H1 (cell line): Measurements from ENCODE around the gene ROM1. TPM values are rescaled to one million over a fixed set of nuclear protein-coding genes. Genes with fewer than 3 reads are reported as not detected.

ENCODE experiments used
- CTCF ChIA-PET: fragments of 300-600 bp; sonication (Branson Sonifier 250); formaldehyde crosslinking; loops from one replicate; lab custom pipeline; 2021; ENCODE audit not compliant: partially characterized antibody; lab: Charles Lee
- POLR2A ChIA-PET: fragments of 300-600 bp; sonication (Branson Sonifier 250); formaldehyde crosslinking; loops from one replicate; lab custom pipeline; 2021; ENCODE audit warnings: inconsistent platforms; ENCODE audit not compliant: partially characterized antibody; lab: Charles Lee
- DNase-seq, 2 experiments: peaks; one replicate each; pipeline versions ENCODE4 v3.0.0 to v3.0.0-alpha.2; 2010 to 2022; ENCODE audit warnings: low spot score in 2 of 2, low read depth in 1 of 2, mixed read lengths in 1 of 2
- FAIRE-seq: peaks from 2 replicates; lab custom pipeline; 2011; peaks lifted over from hg19 to GRCh38; lab: Jason Lieb, UNC
- H2AFZ ChIP-seq: 2 replicates; pipeline ENCODE4 v1.8.1; 2012; ENCODE audit warnings: low read length, inconsistent platforms
- H2AK5ac ChIP-seq: 2 replicates; pipeline ENCODE4 v1.6.1; 2013; ENCODE audit warnings: low read depth, low read length
- H2BK120ac ChIP-seq: replicated peaks from 2 replicates; pipeline ENCODE3; 2013; ENCODE audit warnings: low read depth, low read length, inconsistent platforms
- H2BK12ac ChIP-seq: 2 replicates; pipeline ENCODE4 v1.6.1; 2013; ENCODE audit warnings: low read depth, low read length
- H2BK15ac ChIP-seq: 2 replicates; pipeline ENCODE4 v1.6.1; 2013; ENCODE audit warnings: low read length
- H2BK20ac ChIP-seq: 2 replicates; pipeline ENCODE4 v1.6.1; 2013; ENCODE audit warnings: low read length
- H2BK5ac ChIP-seq: 2 replicates; pipeline ENCODE4 v1.6.1; 2013; ENCODE audit warnings: low read depth, low read length
- H3K14ac ChIP-seq: 2 replicates; pipeline ENCODE4 v1.6.1; 2013; ENCODE audit warnings: inconsistent platforms; ENCODE audit not compliant: insufficient read length
- H3K18ac ChIP-seq: 2 replicates; pipeline ENCODE4 v1.6.1; 2013; ENCODE audit warnings: low read length; ENCODE audit errors: extremely low read depth
- H3K23ac ChIP-seq: 2 replicates; pipeline ENCODE4 v1.6.1; 2013; ENCODE audit warnings: inconsistent platforms; ENCODE audit not compliant: insufficient read length
- H3K23me2 ChIP-seq: 2 replicates; pipeline ENCODE4 v1.6.1; 2013; ENCODE audit warnings: low read depth, low read length
- H3K27ac ChIP-seq: 2 replicates; pipeline ENCODE4 v1.6.1; 2011; ENCODE audit warnings: low read depth, low read length, inconsistent platforms
- H3K27me3 ChIP-seq, 4 experiments: replicated peaks in 1 of 4; 1 replicate in 1 of 4; 2 replicates in 3 of 4; pipeline versions ENCODE4 v1.6.1 to v1.8.1; 2011 to 2013; ENCODE audit warnings: low read length in 3 of 4, mild to moderate bottlenecking in 3 of 4, inconsistent platforms in 2 of 4, mixed read lengths in 2 of 4, moderate library complexity in 1 of 4; ENCODE audit not compliant: control insufficient read depth in 3 of 4, insufficient read depth in 3 of 4; ENCODE audit errors: extremely low read depth in 1 of 4
- H3K36me3 ChIP-seq, 4 experiments: 2 replicates each; pipeline versions ENCODE4 v1.6.1 to v1.8.1; 2011 to 2013; ENCODE audit warnings: mild to moderate bottlenecking in 4 of 4, low read length in 3 of 4, moderate library complexity in 2 of 4, control low read depth in 1 of 4, inconsistent platforms in 1 of 4; ENCODE audit not compliant: insufficient read depth in 4 of 4, control insufficient read depth in 2 of 4
- H3K4ac ChIP-seq: replicated peaks from 2 replicates; pipeline ENCODE3; 2013; ENCODE audit warnings: low read length, low read depth, mixed read lengths, inconsistent platforms; ENCODE audit not compliant: insufficient read length
- H3K4me1 ChIP-seq, 4 experiments: replicated peaks in 1 of 4; 1 replicate in 1 of 4; 2 replicates in 3 of 4; pipeline versions ENCODE4 v1.6.1 to v1.8.1; 2011 to 2013; ENCODE audit warnings: low read length in 3 of 4, inconsistent platforms in 2 of 4, mixed read lengths in 1 of 4; ENCODE audit not compliant: insufficient read depth in 4 of 4, control insufficient read depth in 3 of 4
- H3K4me2 ChIP-seq, 2 experiments: 2 replicates each; pipeline versions ENCODE4 v1.6.1 to v1.8.1; 2011 to 2013; ENCODE audit warnings: low read depth in 2 of 2, low read length in 2 of 2, control low read depth in 1 of 2, inconsistent platforms in 1 of 2, mild to moderate bottlenecking in 1 of 2; ENCODE audit not compliant: insufficient read depth in 1 of 2
- H3K4me3 ChIP-seq, 4 experiments: fragments of 200-600, 300-600 bp in 1 of 4; sonication (generic), shearing (Covaris generic), sonication (Bioruptor Twin) in 1 of 4; 2 replicates each; pipeline versions ENCODE4 v1.5.1 to v1.8.1; 2011 to 2016; ENCODE audit warnings: low read length in 4 of 4, low read depth in 3 of 4, control low read depth in 2 of 4, inconsistent platforms in 2 of 4, mild to moderate bottlenecking in 2 of 4, mixed read lengths in 1 of 4, moderate library complexity in 1 of 4; ENCODE audit not compliant: insufficient read depth in 2 of 4; ENCODE audit errors: extremely low read depth in 1 of 4
- H3K56ac ChIP-seq: replicated peaks from 2 replicates; pipeline ENCODE3; 2013; ENCODE audit warnings: low read depth, mild to moderate bottlenecking, mixed read lengths, low read length, inconsistent platforms; ENCODE audit not compliant: insufficient read length
- H3K79me1 ChIP-seq: 2 replicates; pipeline ENCODE4 v1.6.1; 2013; ENCODE audit warnings: low read depth, low read length, control low read depth
- H3K79me2 ChIP-seq, 2 experiments: 2 replicates each; pipeline versions ENCODE4 v1.6.1 to v1.8.1; 2012 to 2013; ENCODE audit warnings: low read length in 2 of 2, mild to moderate bottlenecking in 2 of 2, inconsistent platforms in 1 of 2; ENCODE audit not compliant: insufficient read depth in 2 of 2, control insufficient read depth in 1 of 2
- H3K9ac ChIP-seq, 4 experiments: replicated peaks in 1 of 4; 1 replicate in 1 of 4; 2 replicates in 3 of 4; pipeline versions ENCODE4 v1.6.1 to v1.8.1; 2011 to 2013; ENCODE audit warnings: low read depth in 3 of 4, low read length in 3 of 4, control low read depth in 2 of 4, mild to moderate bottlenecking in 2 of 4, moderate library complexity in 2 of 4, inconsistent platforms in 1 of 4; ENCODE audit errors: extremely low read depth in 1 of 4
- H3K9me3 ChIP-seq, 2 experiments: 2 replicates each; pipeline versions ENCODE4 v1.6.1 to v1.8.1; 2012 to 2013; ENCODE audit warnings: mild to moderate bottlenecking in 2 of 2, moderate library complexity in 2 of 2, control low read depth in 1 of 2, inconsistent platforms in 1 of 2, low read depth in 1 of 2, low read length in 1 of 2, mixed read lengths in 1 of 2; ENCODE audit not compliant: insufficient read depth in 2 of 2
- H4K20me1 ChIP-seq, 2 experiments: replicated peaks in 1 of 2; 2 replicates each; pipeline versions ENCODE3 to v1.8.1; 2011 to 2013; ENCODE audit warnings: inconsistent platforms in 2 of 2, low read length in 2 of 2, mild to moderate bottlenecking in 1 of 2; ENCODE audit not compliant: insufficient read depth in 2 of 2, control insufficient read depth in 1 of 2
- H4K5ac ChIP-seq: 2 replicates; pipeline ENCODE4 v1.6.1; 2013; ENCODE audit warnings: low read length, low read depth, mixed read lengths, inconsistent platforms; ENCODE audit not compliant: insufficient read length
- H4K8ac ChIP-seq: 2 replicates; pipeline ENCODE4 v1.8.0; 2013; ENCODE audit warnings: mild to moderate bottlenecking, moderate library complexity, low read length, inconsistent platforms; ENCODE audit not compliant: insufficient read depth; ENCODE audit errors: extremely low read depth
- H4K91ac ChIP-seq: replicated peaks from 2 replicates; pipeline ENCODE3; 2013; ENCODE audit warnings: low read length, mixed read lengths, inconsistent platforms; ENCODE audit not compliant: insufficient read length
- ASH2L ChIP-seq: fragments of 200-600, 300-600 bp; sonication (generic); IDR thresholded peaks from one replicate; pipeline ENCODE4 v1.7.1; 2017; ENCODE audit warnings: low read length
- BRCA1 ChIP-seq: IDR thresholded peaks from 2 replicates; pipeline ENCODE4 v1.6.1; 2012; ENCODE audit warnings: low read depth, low read length, improper control_type of control experiment
- CTCF ChIP-seq, 3 experiments: IDR thresholded peaks; 1 replicate in 2 of 3; 2 replicates in 1 of 3; pipeline versions ENCODE4 v1.5.1 to v1.6.1; 2011; ENCODE audit warnings: low read length in 3 of 3, mild to moderate bottlenecking in 3 of 3, inconsistent platforms in 2 of 3, low read depth in 1 of 3, moderate library complexity in 1 of 3; ENCODE audit not compliant: insufficient read depth in 1 of 3; ENCODE audit errors: control extremely low read depth in 1 of 3
- EZH2 ChIP-seq: fragments of 200-600 bp; sonication (generic); IDR thresholded peaks from 2 replicates; pipeline ENCODE4 v1.7.1; 2012; ENCODE audit warnings: low read depth, mild to moderate bottlenecking, moderate library complexity, low read length, inconsistent platforms; ENCODE audit not compliant: severe bottlenecking
- RBBP5 ChIP-seq: IDR thresholded peaks from 2 replicates; pipeline ENCODE4 v1.7.1; 2012; ENCODE audit warnings: low read depth, mild to moderate bottlenecking, inconsistent platforms, low read length, moderate library complexity, borderline replicate concordance
- SUZ12 ChIP-seq: fragments of 200-600 bp; sonication (generic); IDR thresholded peaks from 2 replicates; pipeline ENCODE4 v1.6.1; 2012; ENCODE audit warnings: mild to moderate bottlenecking, inconsistent platforms, low read length, moderate library complexity, mixed read lengths
- YY1 ChIP-seq: IDR thresholded peaks from 2 replicates; pipeline ENCODE4 v1.6.1; 2011; ENCODE audit warnings: low read depth, mild to moderate bottlenecking, low read length
- WGBS, 2 experiments: shearing (Covaris generic) in 1 of 2; methylation state at CpG; one replicate each; pipeline versions ENCODE4 v1.1.6 to v1.1.7; 2013 to 2015; ENCODE audit warnings: low lambda C conversion rate in 2 of 2, mixed read lengths in 2 of 2, inconsistent platforms in 1 of 2, low coverage in 1 of 2, missing lambda C conversion rate in 1 of 2; ENCODE audit not compliant: insufficient replicate concordance in 2 of 2, insufficient coverage in 1 of 2, insufficient read length in 1 of 2; ENCODE audit errors: extremely low coverage in 1 of 2, missing lambda C conversion rate in 1 of 2; 5-methylcytosine and 5-hydroxymethylcytosine counted together
- polyA plus RNA-seq, 7 experiments: library from polyadenylated mRNA; depleted of rRNA in 3 of 7; stranded (reverse) in 5 of 7; unstranded in 2 of 7; fragments of >200 nt in 5 of 7; fragments of 200-250 nt in 2 of 7; gene quantifications; 1 replicate in 5 of 7; 2 replicates in 1 of 7; 4 replicates in 1 of 7; pipeline versions ENCODE4 v1.2.1 to v1.2.3, GENCODE V29; 2011 to 2013; ENCODE audit warnings: missing spikeins in 2 of 7, mixed read lengths in 2 of 7
- total RNA-seq: library from RNA; stranded (reverse); fragmentation: NEBNext Ultra II Directional; extraction: Animal tissue kit (Norgen Biotek cat#: 25700); gene quantifications from 2 replicates; pipeline ENCODE4 v1.2.1, GENCODE V29; 2021

Gene ROM1
- total and polyA plus RNA-seq, 2 of the 8 experiments (the other 6 are each of a cell fraction or from before 2014, with no cell fraction given), result 0.86 to 2.2 TPM

GRCh38 chr11:62656796-62657429 is 43.9 kb downstream of the ROM1 start:
- POLR2A ChIA-PET, result interaction anchor here (0.9 to 50.4 kb wide), 10 partner anchors 10 to 217 kb away, joined by 3 to 2041 read pairs (median 3); partner anchors contain the start of genes BSCL2, C11orf98, CSKMT and GANAB

More at GRCh38 chr11:62656796-62657429, 43.9 kb downstream of the ROM1 start:
- H3K4me1 ChIP-seq, result no peaks in the 10 kb centered on the region
- no peak overlapping the region for H4K91ac ChIP-seq
- WGBS, 2 experiments, result 90% methylated on average over 5 of the region's 5 CpGs; no CpG with 5 or more reads in 1 of the 2 experiments
- peaks cover 3 to 11% of the 10 kb centered on the region in 2 experiments for H3K79me2 ChIP-seq
- H4K20me1 ChIP-seq, result peaks cover 0 to 4% of the 10 kb centered on the region in 2 experiments
- no peak overlapping the region for H4K8ac ChIP-seq
- no peak overlapping the region for H3K4me2 ChIP-seq
- CTCF ChIA-PET, result interaction anchor here (1.1 to 2.0 kb wide), 2 partner anchors 24 to 232 kb away, joined by 4 read pairs; no protein-coding TSS in a partner anchor
- TF ChIP-seq BRCA1 (no peak), RBBP5 (no peak), YY1 (no peak), SUZ12 (no peak), CTCF (IDR thresholded peaks at IDR 0.05; ENCODE audit: control extremely low read depth in 1 of 3, insufficient read depth in 1 of 3, low read depth in 1 of 3, low read length in 3 of 3) (no peak), EZH2 (no peak), ASH2L (no peak)
- no peak overlapping the region for H2AFZ ChIP-seq
- no peak overlapping the region for H2BK12ac ChIP-seq
- peaks cover 0 to 5% (median 2%) of the 10 kb centered on the region in 4 experiments; a peak in 2 of 8 replicates for H3K36me3 ChIP-seq
- no peak overlapping the region for H3K27ac ChIP-seq
- no peaks in the 10 kb centered on the region for H3K9me3 ChIP-seq
- H2BK20ac ChIP-seq, result no peak overlapping the region
- DNase-seq (no peak), FAIRE-seq (no peak)
- H2BK120ac ChIP-seq, result no peak overlapping the region
- no peak overlapping the region for H3K4me3 ChIP-seq
- H2BK5ac ChIP-seq, result no peak overlapping the region
- no peak overlapping the region for H3K23ac ChIP-seq
- no peak overlapping the region for H3K4ac ChIP-seq
- no peak overlapping the region for H3K14ac ChIP-seq
- no peak overlapping the region for H2BK15ac ChIP-seq
- no peaks in the 10 kb centered on the region for H3K79me1 ChIP-seq
- no peak overlapping the region for H4K5ac ChIP-seq
- H3K18ac ChIP-seq, result no peak overlapping the region
- H3K27me3 ChIP-seq, result no peaks in the 10 kb centered on the region
- H3K9ac ChIP-seq, result no peak overlapping the region
- no peak overlapping the region for H3K56ac ChIP-seq
- H3K23me2 ChIP-seq, result peaks cover 3% of the 10 kb centered on the region
- no peak overlapping the region for H2AK5ac ChIP-seq
